PFSK-1 (cell line): ENCODE measurements around the gene SLC8A1.

Experiments used
- FOXP2 ChIP-seq: optimal IDR thresholded peaks from 2 replicates; pipeline ENCODE3; 2011; ENCODE audit warnings: borderline replicate concordance, control low read depth, inconsistent platforms; ENCODE audit not compliant: insufficient read depth; ENCODE audit errors: extremely low read length, extremely low read depth
- POLR2AphosphoS5 ChIP-seq: IDR thresholded peaks from 2 replicates; pipeline ENCODE4 v1.6.1; 2012; ENCODE audit warnings: low read depth, mild to moderate bottlenecking, control low read depth, low read length, moderate library complexity
- SIN3A ChIP-seq: IDR thresholded peaks from 2 replicates; pipeline ENCODE4 v1.6.1; 2012; ENCODE audit warnings: mild to moderate bottlenecking, low read length, moderate library complexity, borderline replicate concordance; ENCODE audit not compliant: insufficient read depth
- TAF1 ChIP-seq: IDR thresholded peaks from 2 replicates; pipeline ENCODE4 v1.6.1; 2012; ENCODE audit warnings: low read length, control low read depth, borderline replicate concordance; ENCODE audit not compliant: insufficient read depth
- TF ChIP-seq, protein P1 (sequence below), 2 experiments: IDR thresholded peaks; 2 replicates each; pipeline versions ENCODE4 v1.6.1 to v1.8.0; 2011 to 2012; ENCODE audit warnings: low read depth in 2 of 2, low read length in 2 of 2, control low read depth in 1 of 2, inconsistent platforms in 1 of 2, mild to moderate bottlenecking in 1 of 2, moderate library complexity in 1 of 2; ENCODE audit not compliant: insufficient read depth in 1 of 2

SLC8A1 gene

DNA sequence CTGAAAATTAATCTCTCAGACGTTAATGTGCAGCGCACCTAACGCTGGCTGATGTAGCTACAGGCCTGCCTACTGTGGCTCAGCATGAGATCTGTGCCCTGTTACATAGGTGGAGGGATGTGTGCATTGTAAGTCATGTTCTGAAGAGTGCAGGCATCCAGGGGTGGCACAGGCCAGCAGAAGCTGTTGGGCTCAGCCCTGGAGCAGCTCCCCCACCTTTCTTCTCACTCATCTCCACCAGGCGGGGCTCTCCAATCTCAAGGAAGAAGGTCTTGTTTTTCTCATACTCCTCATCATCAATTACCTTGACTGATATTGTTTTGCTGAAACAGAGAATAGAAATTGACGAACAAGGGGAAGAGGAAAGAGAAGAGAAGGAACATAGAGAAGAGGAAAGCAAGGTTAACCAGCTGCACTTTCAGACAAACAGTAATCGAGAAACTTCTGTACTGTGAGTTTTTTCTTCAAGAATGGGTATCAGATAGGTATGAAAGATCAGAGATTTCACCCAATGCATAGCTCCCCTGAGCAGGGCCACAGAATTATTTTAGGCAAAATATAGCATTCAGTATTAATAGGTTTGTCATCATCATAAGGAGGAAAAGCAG lies 273.6 kb downstream of the SLC8A1 start:
- TF ChIP-seq POLR2AphosphoS5, result no peak
- TF ChIP-seq TAF1, result no peak
- TF ChIP-seq, protein P1, sequence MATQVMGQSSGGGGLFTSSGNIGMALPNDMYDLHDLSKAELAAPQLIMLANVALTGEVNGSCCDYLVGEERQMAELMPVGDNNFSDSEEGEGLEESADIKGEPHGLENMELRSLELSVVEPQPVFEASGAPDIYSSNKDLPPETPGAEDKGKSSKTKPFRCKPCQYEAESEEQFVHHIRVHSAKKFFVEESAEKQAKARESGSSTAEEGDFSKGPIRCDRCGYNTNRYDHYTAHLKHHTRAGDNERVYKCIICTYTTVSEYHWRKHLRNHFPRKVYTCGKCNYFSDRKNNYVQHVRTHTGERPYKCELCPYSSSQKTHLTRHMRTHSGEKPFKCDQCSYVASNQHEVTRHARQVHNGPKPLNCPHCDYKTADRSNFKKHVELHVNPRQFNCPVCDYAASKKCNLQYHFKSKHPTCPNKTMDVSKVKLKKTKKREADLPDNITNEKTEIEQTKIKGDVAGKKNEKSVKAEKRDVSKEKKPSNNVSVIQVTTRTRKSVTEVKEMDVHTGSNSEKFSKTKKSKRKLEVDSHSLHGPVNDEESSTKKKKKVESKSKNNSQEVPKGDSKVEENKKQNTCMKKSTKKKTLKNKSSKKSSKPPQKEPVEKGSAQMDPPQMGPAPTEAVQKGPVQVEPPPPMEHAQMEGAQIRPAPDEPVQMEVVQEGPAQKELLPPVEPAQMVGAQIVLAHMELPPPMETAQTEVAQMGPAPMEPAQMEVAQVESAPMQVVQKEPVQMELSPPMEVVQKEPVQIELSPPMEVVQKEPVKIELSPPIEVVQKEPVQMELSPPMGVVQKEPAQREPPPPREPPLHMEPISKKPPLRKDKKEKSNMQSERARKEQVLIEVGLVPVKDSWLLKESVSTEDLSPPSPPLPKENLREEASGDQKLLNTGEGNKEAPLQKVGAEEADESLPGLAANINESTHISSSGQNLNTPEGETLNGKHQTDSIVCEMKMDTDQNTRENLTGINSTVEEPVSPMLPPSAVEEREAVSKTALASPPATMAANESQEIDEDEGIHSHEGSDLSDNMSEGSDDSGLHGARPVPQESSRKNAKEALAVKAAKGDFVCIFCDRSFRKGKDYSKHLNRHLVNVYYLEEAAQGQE (IDR thresholded peaks at IDR 0.05; ENCODE audit: insufficient read depth in 1 of 2, low read depth in 2 of 2, low read length in 2 of 2), result no peak
- TF ChIP-seq SIN3A, result no peak
- no peak for TF ChIP-seq FOXP2

DNA sequence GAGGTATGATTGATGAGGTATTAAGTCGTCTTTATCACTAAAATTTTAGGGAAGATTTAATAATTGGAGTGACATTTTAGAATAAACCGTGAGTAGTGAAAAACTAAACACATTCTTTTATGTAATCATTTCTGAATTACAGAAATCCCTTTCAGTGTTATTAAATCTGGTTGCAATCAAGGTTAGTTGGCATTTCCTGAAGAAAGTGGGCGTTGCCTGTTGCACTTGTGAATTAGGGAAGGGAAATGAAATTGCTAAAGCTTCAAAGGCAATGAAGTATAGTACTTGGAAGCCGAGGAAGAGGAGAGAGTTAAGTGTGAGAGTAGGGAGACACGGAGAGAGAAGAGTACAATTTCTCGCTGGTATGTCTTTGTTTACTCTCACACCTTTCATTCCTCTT lies 274.5 kb downstream of the SLC8A1 start:
- no peak for TF ChIP-seq TAF1
- TF ChIP-seq SIN3A, result no peak
- TF ChIP-seq POLR2AphosphoS5, result no peak
- TF ChIP-seq, protein P1 (IDR thresholded peaks at IDR 0.05; ENCODE audit: insufficient read depth in 1 of 2, low read depth in 2 of 2, low read length in 2 of 2), result no peak
- no peak for TF ChIP-seq FOXP2

DNA sequence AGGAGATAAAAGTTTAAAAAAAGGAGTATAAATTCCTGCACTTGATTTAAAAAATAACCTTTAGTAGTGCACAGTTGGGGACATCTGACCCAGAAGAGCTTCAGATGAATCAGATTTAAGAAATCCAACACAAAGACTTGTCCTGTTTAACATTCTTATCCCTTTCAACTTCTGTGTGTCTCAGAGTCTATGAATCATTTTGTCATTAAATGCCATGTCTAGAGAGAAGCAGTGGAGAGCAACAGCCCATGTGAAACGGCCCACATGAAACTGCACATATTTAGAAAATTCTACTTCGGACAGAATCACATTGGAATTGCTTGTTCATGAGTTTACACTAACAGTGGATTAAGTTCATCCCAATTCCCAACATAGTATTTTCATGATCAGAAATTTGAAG lies 278.6 kb downstream of the SLC8A1 start:
- TF ChIP-seq TAF1 (no peak), SIN3A (no peak), POLR2AphosphoS5 (no peak), FOXP2 (no peak)

DNA sequence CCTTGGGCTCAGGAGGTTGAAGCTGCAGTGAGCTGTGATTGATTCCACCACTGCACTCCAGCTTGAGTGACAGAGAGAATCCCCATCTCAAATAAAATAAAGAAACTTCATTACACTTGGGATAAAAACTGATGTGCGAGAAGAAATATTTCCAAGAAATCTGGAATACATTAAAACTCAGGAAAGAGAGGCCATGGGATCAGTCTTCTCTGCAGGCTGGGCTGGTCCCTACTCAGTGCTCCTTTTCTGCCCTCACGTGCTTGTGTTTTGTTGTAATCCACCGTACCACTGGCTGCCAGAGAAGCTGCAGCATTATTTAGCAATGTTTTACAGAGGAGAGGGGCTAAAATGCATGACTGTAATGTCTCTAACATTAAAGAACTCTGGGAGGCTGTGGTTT lies 282.0 kb downstream of the SLC8A1 start:
- TF ChIP-seq FOXP2 (no peak), SIN3A (no peak), TAF1 (no peak), POLR2AphosphoS5 (no peak)
- TF ChIP-seq, protein P1 (IDR thresholded peaks at IDR 0.05; ENCODE audit: insufficient read depth in 1 of 2, low read depth in 2 of 2, low read length in 2 of 2), result no peak

DNA sequence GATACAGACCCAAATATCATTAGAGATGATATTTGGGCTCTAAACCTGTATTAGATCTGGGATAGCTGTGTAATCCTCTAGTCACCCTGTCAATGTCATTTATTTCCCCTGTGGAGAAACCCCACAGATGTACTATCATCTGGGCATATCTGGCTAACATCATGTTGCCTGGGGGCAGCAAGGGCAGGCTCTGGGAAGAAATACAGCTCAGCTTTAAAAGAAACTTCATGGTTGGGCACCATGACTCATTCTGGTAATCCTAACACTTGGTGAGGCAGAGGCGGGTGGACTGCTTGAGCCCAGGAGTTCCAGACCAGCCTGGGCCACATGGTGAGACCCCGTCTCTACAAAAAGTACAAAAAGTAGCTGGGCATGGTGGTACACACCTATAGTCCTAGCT lies 282.5 kb downstream of the SLC8A1 start:
- TF ChIP-seq SIN3A, result no peak
- no peak for TF ChIP-seq POLR2AphosphoS5
- TF ChIP-seq, protein P1 (IDR thresholded peaks at IDR 0.05; ENCODE audit: insufficient read depth in 1 of 2, low read depth in 2 of 2, low read length in 2 of 2), result no peak
- no peak for TF ChIP-seq TAF1
- TF ChIP-seq FOXP2, result no peak
